Neural progenitor cell (in vitro differentiated cells): ENCODE measurements around the gene GABBR2. TPM values are rescaled to one million over a fixed set of nuclear protein-coding genes. Genes with fewer than 3 reads are reported as not detected.
A peak's percentile ranks its signal among the peaks of the same experiment; 100 is the strongest.

Experiments
- DNase-seq: peaks from one replicate; pipeline ENCODE4 v3.0.0-alpha.2; 2016; ENCODE audit warnings: low spot score
- H2AFZ ChIP-seq: fragments of 200-600 bp; sonication (generic); replicated peaks from 2 replicates; pipeline ENCODE4 v1.6.1; 2016; ENCODE audit warnings: antibody characterized with exemption
- H3F3A ChIP-seq: fragments of 200-600 bp; sonication (generic); 2 replicates; pipeline ENCODE4 v1.6.1; 2016; ENCODE audit warnings: antibody characterized with exemption, low read depth
- H3K27ac ChIP-seq: fragments of 200-600 bp; sonication (generic); 2 replicates; pipeline ENCODE4 v1.5.1; 2016; ENCODE audit warnings: mild to moderate bottlenecking
- H3K27me3 ChIP-seq: fragments of 200-600 bp; sonication (generic); 2 replicates; pipeline ENCODE4 v1.6.1; 2016; ENCODE audit warnings: mild to moderate bottlenecking, moderate library complexity
- H3K36me3 ChIP-seq: fragments of 200-600 bp; sonication (generic); 2 replicates; pipeline ENCODE4 v1.5.1; 2016
- H3K4me1 ChIP-seq: fragments of 200-600 bp; sonication (generic); 2 replicates; pipeline ENCODE4 v1.6.1; 2016; ENCODE audit warnings: mixed run types
- H3K4me2 ChIP-seq: fragments of 200-600 bp; sonication (generic); 2 replicates; pipeline ENCODE4 v1.6.1; 2016
- H3K4me3 ChIP-seq: fragments of 200-600 bp; sonication (generic); 2 replicates; pipeline ENCODE4 v1.5.1; 2016
- H3K79me2 ChIP-seq: fragments of 200-600 bp; sonication (generic); 2 replicates; pipeline ENCODE4 v1.6.1; 2016; ENCODE audit warnings: low read depth
- H3K9ac ChIP-seq: fragments of 200-600 bp; sonication (generic); 2 replicates; pipeline ENCODE4 v1.6.1; 2016
- H3K9me3 ChIP-seq: fragments of 200-600 bp; sonication (generic); 2 replicates; pipeline ENCODE4 v1.5.1; 2016; ENCODE audit warnings: low read depth
- H4K20me1 ChIP-seq: fragments of 200-600 bp; sonication (generic); 2 replicates; pipeline ENCODE4 v1.6.1; 2016; ENCODE audit warnings: low read depth
- H3K27ac Mint-ChIP-seq: 3 replicates; pipeline ENCODE4 v1.8.0; 2021; ENCODE audit warnings: mixed read lengths
- H3K27me3 Mint-ChIP-seq: 2 replicates; pipeline ENCODE4 v1.8.0; 2022; ENCODE audit warnings: low read depth, mild to moderate bottlenecking, inconsistent platforms, moderate library complexity, mixed read lengths; ENCODE audit not compliant: insufficient read depth
- H3K36me3 Mint-ChIP-seq: 3 replicates; pipeline ENCODE4 v1.8.0; 2021; ENCODE audit warnings: mixed read lengths
- H3K4me1 Mint-ChIP-seq: 3 replicates; pipeline ENCODE4 v1.8.0; 2021; ENCODE audit warnings: mixed read lengths
- H3K4me3 Mint-ChIP-seq: 3 replicates; pipeline ENCODE4 v1.8.0; 2021; ENCODE audit warnings: mild to moderate bottlenecking, moderate library complexity, mixed read lengths
- H3K9me3 Mint-ChIP-seq: 3 replicates; pipeline ENCODE4 v1.8.0; 2020; ENCODE audit warnings: mixed read lengths
- EZH2 ChIP-seq: fragments of 200-600 bp; sonication (generic); IDR thresholded peaks from 2 replicates; pipeline ENCODE4 v1.6.1; 2017; ENCODE audit warnings: antibody characterized with exemption, mild to moderate bottlenecking, moderate library complexity
- EZH2phosphoT487 ChIP-seq: fragments of 200-600 bp; sonication (generic); IDR thresholded peaks from 2 replicates; pipeline ENCODE4 v1.6.1; 2017; ENCODE audit warnings: antibody characterized with exemption
- total RNA-seq: library from RNA; depleted of rRNA; stranded (reverse); fragments of >200 nt; gene quantifications from 2 replicates; pipeline ENCODE4 v1.2.3, GENCODE V29; 2015; ENCODE audit warnings: low replicate concordance
- TF ChIP-seq, protein P1 (sequence below): fragments of 200-600 bp; sonication (generic); IDR thresholded peaks from 2 replicates; pipeline ENCODE4 v1.5.1; 2017; ENCODE audit warnings: antibody characterized with exemption, mild to moderate bottlenecking

Gene GABBR2
- total RNA-seq, 1 donor from 2014 or later: not detected

DNA sequence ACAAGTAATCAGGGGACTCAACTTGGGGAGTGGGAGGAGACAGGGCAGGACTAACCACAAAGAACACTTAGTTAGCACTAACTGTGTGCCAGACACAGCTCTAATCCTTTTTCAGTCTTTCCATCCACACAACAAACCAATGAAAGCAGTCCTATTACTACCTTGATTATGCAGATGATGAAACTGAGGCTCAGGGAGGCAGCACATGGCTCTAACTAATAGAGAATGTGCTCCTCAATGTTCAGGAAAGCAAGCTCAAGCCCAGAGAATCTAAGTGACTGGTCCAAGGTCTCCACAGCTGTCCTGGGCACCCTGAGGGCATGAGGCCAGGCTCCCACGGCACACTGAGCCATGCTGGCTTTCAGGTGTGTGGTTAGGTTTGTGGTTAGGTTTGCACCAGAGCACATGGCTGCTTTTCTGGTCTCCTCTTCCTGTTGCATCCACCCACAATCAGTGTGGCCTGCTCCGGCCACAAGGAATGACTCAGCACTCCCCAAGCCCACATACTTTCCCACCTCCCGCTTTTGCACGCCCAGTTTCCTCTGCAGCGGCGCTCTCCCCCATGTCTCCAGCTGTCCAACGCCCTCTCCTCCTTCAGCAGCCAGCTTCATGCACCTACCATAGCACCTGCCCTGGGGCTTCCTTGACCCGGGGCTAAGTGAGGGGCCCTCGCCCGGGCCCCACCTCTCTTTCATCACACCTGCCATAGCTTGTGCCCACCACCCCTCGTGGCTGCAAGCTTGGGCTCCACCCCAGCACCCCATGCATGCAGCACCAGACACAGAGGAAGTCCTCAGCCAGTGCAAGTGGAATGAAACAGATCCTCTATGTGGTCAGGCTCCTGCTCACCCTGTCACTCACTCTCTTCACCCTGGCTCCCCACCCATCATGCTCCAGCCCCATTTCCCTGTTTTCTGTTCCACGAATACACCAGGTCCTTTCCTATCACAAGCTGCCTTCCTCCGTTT lies 133.1 kb downstream of the GABBR2 start:
- Mint-ChIP-seq H3K9me3 (no peaks in the 10 kb centered on the region), H3K4me3 (no peak overlapping the region), H3K36me3 (no peaks in the 10 kb centered on the region), H3K27me3 (peaks cover 9% of the 10 kb centered on the region), H3K27ac (peak overlapping the region; percentile 8), H3K4me1 (peaks cover 4% of the 10 kb centered on the region)
- no peak overlapping the region for H3K9ac ChIP-seq
- H3K27ac ChIP-seq: no peak overlapping the region
- H3K79me2 ChIP-seq: no peaks in the 10 kb centered on the region
- H3K27me3 ChIP-seq: no peaks in the 10 kb centered on the region
- TF ChIP-seq, protein P1, sequence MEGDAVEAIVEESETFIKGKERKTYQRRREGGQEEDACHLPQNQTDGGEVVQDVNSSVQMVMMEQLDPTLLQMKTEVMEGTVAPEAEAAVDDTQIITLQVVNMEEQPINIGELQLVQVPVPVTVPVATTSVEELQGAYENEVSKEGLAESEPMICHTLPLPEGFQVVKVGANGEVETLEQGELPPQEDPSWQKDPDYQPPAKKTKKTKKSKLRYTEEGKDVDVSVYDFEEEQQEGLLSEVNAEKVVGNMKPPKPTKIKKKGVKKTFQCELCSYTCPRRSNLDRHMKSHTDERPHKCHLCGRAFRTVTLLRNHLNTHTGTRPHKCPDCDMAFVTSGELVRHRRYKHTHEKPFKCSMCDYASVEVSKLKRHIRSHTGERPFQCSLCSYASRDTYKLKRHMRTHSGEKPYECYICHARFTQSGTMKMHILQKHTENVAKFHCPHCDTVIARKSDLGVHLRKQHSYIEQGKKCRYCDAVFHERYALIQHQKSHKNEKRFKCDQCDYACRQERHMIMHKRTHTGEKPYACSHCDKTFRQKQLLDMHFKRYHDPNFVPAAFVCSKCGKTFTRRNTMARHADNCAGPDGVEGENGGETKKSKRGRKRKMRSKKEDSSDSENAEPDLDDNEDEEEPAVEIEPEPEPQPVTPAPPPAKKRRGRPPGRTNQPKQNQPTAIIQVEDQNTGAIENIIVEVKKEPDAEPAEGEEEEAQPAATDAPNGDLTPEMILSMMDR: no peak
- TF ChIP-seq EZH2 (no peak), EZH2phosphoT487 (no peak)
- no peaks in the 10 kb centered on the region for H3K36me3 ChIP-seq
- H3K4me3 ChIP-seq: no peak overlapping the region
- no peak overlapping the region for H3K4me2 ChIP-seq
- no peaks in the 10 kb centered on the region for H3F3A ChIP-seq
- no peak overlapping the region for H2AFZ ChIP-seq
- H4K20me1 ChIP-seq: no peaks in the 10 kb centered on the region
- no peaks in the 10 kb centered on the region for H3K9me3 ChIP-seq
- H3K4me1 ChIP-seq: peaks cover 7% of the 10 kb centered on the region
- no peak for DNase-seq

DNA sequence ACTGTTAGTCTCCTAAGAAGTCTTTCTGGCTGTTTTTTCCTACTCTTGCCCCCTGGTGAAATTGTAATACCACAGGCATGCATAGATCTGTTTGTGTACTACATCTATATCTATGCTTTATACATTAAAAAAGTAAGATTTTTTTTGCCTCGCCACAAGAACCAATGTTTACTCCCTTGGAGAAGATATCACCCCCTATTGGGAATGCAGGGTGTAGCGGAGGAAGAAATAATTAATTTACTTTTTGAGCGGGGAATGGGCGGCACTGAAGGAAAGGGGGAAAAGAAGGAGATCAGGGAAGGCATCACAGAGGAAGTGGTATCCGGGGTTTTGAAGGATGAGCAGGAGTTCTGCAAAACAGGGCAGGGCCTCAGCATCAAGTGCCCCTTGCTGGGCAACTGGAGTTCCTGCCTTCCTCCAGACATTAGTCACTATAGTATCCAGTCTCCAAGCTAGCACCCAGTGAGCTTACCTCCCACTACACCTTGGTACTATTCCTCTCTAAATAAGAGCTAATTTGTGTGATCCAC lies 134.9 kb downstream of the GABBR2 start:
- Mint-ChIP-seq H3K27me3 (peaks cover 9% of the 10 kb centered on the region), H3K4me1 (peaks cover 15% of the 10 kb centered on the region), H3K4me3 (no peak overlapping the region), H3K27ac (no peak overlapping the region), H3K36me3 (no peaks in the 10 kb centered on the region), H3K9me3 (no peaks in the 10 kb centered on the region)
- Histone ChIP-seq H3K4me1 (peaks cover 14% of the 10 kb centered on the region), H3K4me3 (no peak overlapping the region), H3K9me3 (no peaks in the 10 kb centered on the region), H3K9ac (no peak overlapping the region), H2AFZ (no peak overlapping the region), H3K27ac (no peak overlapping the region), H3K36me3 (no peaks in the 10 kb centered on the region), H4K20me1 (no peaks in the 10 kb centered on the region), H3K27me3 (no peaks in the 10 kb centered on the region), H3K4me2 (no peak overlapping the region), H3K79me2 (no peaks in the 10 kb centered on the region), H3F3A (no peaks in the 10 kb centered on the region)
- no peak for DNase-seq
- TF ChIP-seq EZH2 (no peak), EZH2phosphoT487 (no peak)
- TF ChIP-seq, protein P1: peak; percentile 19

DNA sequence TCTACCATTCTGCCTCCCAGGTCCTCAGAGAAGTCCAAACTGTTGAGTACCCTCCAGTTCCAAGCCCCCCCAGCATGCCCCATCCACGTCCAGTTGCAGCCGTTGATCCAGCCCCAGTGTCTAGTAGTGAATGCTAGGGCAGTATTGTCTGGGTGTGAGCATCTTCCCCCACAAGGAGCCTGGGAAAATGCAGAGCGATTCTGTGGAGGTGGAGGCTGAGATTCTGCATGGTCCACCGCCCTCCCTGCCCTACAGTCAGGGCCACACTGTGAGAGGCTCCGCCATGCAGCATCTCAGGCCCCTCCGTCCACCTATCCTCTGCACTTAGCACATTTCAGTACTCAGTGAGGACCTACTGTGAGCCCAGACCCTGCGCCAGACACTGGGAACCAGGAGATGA lies 135.9 kb downstream of the GABBR2 start:
- H3K27ac Mint-ChIP-seq: no peak overlapping the region
- Histone ChIP-seq H3K4me2 (no peak overlapping the region), H3K9ac (no peak overlapping the region), H3F3A (no peaks in the 10 kb centered on the region), H3K27ac (no peak overlapping the region), H3K79me2 (no peaks in the 10 kb centered on the region), H3K36me3 (no peaks in the 10 kb centered on the region), H2AFZ (no peak overlapping the region), H3K4me3 (no peak overlapping the region), H3K4me1 (peaks cover 19% of the 10 kb centered on the region), H3K9me3 (no peaks in the 10 kb centered on the region), H3K27me3 (no peaks in the 10 kb centered on the region), H4K20me1 (no peaks in the 10 kb centered on the region)
- no peak overlapping the region for H3K4me3 Mint-ChIP-seq
- no peak for DNase-seq
- TF ChIP-seq EZH2phosphoT487: no peak
- TF ChIP-seq EZH2: no peak
- TF ChIP-seq, protein P1: no peak
- H3K36me3 Mint-ChIP-seq: no peaks in the 10 kb centered on the region
- peaks cover 9% of the 10 kb centered on the region for H3K27me3 Mint-ChIP-seq
- H3K4me1 Mint-ChIP-seq: peaks cover 22% of the 10 kb centered on the region
- H3K9me3 Mint-ChIP-seq: no peaks in the 10 kb centered on the region
